ENCODE measurements around the gene NTN3. TPM values are rescaled to one million over a fixed set of nuclear protein-coding genes. Genes with fewer than 3 reads are reported as not detected.

The NTN3 gene
- total and polyA plus RNA-seq, 2 of the 8 experiments (the other 6 are each of a cell fraction or from before 2014, with no cell fraction given), result 0.30 to 0.34 TPM

GRCh38 chr16:2512735-2513404 lies 41.8 kb downstream of the NTN3 start:
- Histone ChIP-seq H2BK120ac (replicated peaks; ENCODE audit: low read depth, low read length) (no peak overlapping the region), H3K4ac (replicated peaks; ENCODE audit: insufficient read length, low read depth, low read length) (peak overlapping the region; percentile 40), H3K56ac (replicated peaks; ENCODE audit: insufficient read length, low read depth, low read length) (peak overlapping the region; percentile 1), H2BK12ac (ENCODE audit: low read depth, low read length) (peak overlapping the region; percentile 96; the same call in 1 of the 2 replicates), H3K4me3 (ENCODE audit: extremely low read depth in 1 of 4, insufficient read depth in 2 of 4, low read depth in 3 of 4, low read length in 4 of 4) (peak overlapping the region; percentile 55 to 99 (median 69)), H2BK5ac (ENCODE audit: low read depth, low read length) (peak overlapping the region; percentile 63; the same call in 1 of the 2 replicates), H3K27ac (ENCODE audit: low read depth, low read length) (peak overlapping the region; percentile 99), H3K23me2 (ENCODE audit: low read depth, low read length) (peaks cover 8% of the 10 kb centered on the region; the same call in 1 of the 2 replicates), H2BK15ac (ENCODE audit: low read length) (peak overlapping the region; percentile 81; the same call in 1 of the 2 replicates), H3K79me1 (ENCODE audit: low read depth, low read length) (peaks cover 16% of the 10 kb centered on the region), H4K8ac (ENCODE audit: extremely low read depth, insufficient read depth, low read length) (peak overlapping the region; percentile 98; the same call in 1 of the 2 replicates), H4K91ac (replicated peaks; ENCODE audit: insufficient read length, low read length) (peak overlapping the region; percentile 79), H3K4me1 (replicated peaks in 1 of 4; ENCODE audit: control insufficient read depth in 3 of 4, insufficient read depth in 4 of 4, low read length in 3 of 4) (peaks cover 4 to 37% (median 22%) of the 10 kb centered on the region in 4 experiments), H4K20me1 (replicated peaks in 1 of 2; ENCODE audit: control insufficient read depth in 1 of 2, insufficient read depth in 2 of 2, low read length in 2 of 2) (peaks cover 20 to 29% of the 10 kb centered on the region in 2 experiments), H3K27me3 (replicated peaks in 1 of 4; ENCODE audit: control insufficient read depth in 3 of 4, extremely low read depth in 1 of 4, insufficient read depth in 3 of 4, low read length in 3 of 4) (peaks cover 0 to 3% (median 0%) of the 10 kb centered on the region in 4 experiments; a peak in 2 of 7 replicates), H3K36me3 (ENCODE audit: control insufficient read depth in 2 of 4, insufficient read depth in 4 of 4, low read length in 3 of 4) (no peaks in the 10 kb centered on the region), H3K9ac (replicated peaks in 1 of 4; ENCODE audit: extremely low read depth in 1 of 4, low read depth in 3 of 4, low read length in 3 of 4) (peak overlapping the region in 3 of 4 experiments; percentile 62 to 94 (median 89); a peak in 5 of 7 replicates), H3K9me3 (ENCODE audit: insufficient read depth in 2 of 2, low read depth in 1 of 2, low read length in 1 of 2) (no peaks in the 10 kb centered on the region), H3K14ac (ENCODE audit: insufficient read length) (no peak overlapping the region), H3K23ac (ENCODE audit: insufficient read length) (no peak overlapping the region), H4K5ac (ENCODE audit: insufficient read length, low read depth, low read length) (peak overlapping the region; percentile 73), H2AK5ac (ENCODE audit: low read depth, low read length) (no peak overlapping the region), H2AFZ (ENCODE audit: low read length) (no peak overlapping the region), H3K4me2 (ENCODE audit: insufficient read depth in 1 of 2, low read depth in 2 of 2, low read length in 2 of 2) (peak overlapping the region; percentile 71 to 90), H3K79me2 (ENCODE audit: control insufficient read depth in 1 of 2, insufficient read depth in 2 of 2, low read length in 2 of 2) (peaks cover 26 to 39% of the 10 kb centered on the region in 2 experiments), H3K18ac (ENCODE audit: extremely low read depth, low read length) (peak overlapping the region; percentile 85), H2BK20ac (ENCODE audit: low read length) (no peak overlapping the region)
- DNase-seq (ENCODE audit: low read depth in 1 of 2, low spot score in 2 of 2) (peak in 1 of 2 experiments; percentile 77), FAIRE-seq (no peak)
- TF ChIP-seq CTCF (IDR thresholded peaks at IDR 0.05; ENCODE audit: control extremely low read depth in 1 of 3, insufficient read depth in 1 of 3, low read depth in 1 of 3, low read length in 3 of 3) (peak; percentile 30 to 57 (median 50); a peak in 3 of 4 replicates), SP4 (IDR thresholded peaks at IDR 0.05; ENCODE audit: low read length) (no peak), GABPA (IDR thresholded peaks at IDR 0.05; ENCODE audit: borderline replicate concordance, insufficient read depth, low read length) (no peak), CTBP2 (IDR thresholded peaks at IDR 0.05; ENCODE audit: borderline replicate concordance, insufficient read depth, insufficient read length, low read length) (no peak), JUND (IDR thresholded peaks at IDR 0.05; ENCODE audit: low read length) (no peak), RFX5 (IDR thresholded peaks at IDR 0.05; ENCODE audit: borderline replicate concordance, low read depth, low read length) (no peak), MAX (IDR thresholded peaks at IDR 0.05) (no peak), TCF12 (IDR thresholded peaks at IDR 0.05; ENCODE audit: low read depth, low read length) (no peak)
- WGBS, 2 experiments (ENCODE audit: extremely low coverage in 1 of 2, insufficient coverage in 1 of 2, insufficient read length in 1 of 2, insufficient replicate concordance in 2 of 2, low coverage in 1 of 2, low lambda C conversion rate in 2 of 2, missing lambda C conversion rate in 1 of 2), result 40% methylated on average over 13 of the region's 15 CpGs; no CpG with 5 or more reads in 1 of the 2 experiments
- CTCF ChIA-PET (ENCODE audit: partially characterized antibody), result interaction anchor here (0.7 to 3.7 kb wide), 5 partner anchors 10 to 319 kb away, joined by 3 to 24 read pairs (median 4); no protein-coding TSS in a partner anchor
- POLR2A ChIA-PET (ENCODE audit: partially characterized antibody), result interaction anchor here (0.7 to 5.6 kb wide), 12 partner anchors 8 to 143 kb away, joined by 3 to 44 read pairs (median 6); partner anchors contain the start of genes AMDHD2, CEMP1, PDPK1 and TBC1D24
